DLD1 (cell line): ENCODE results near the gene OGFOD1.

ENCODE experiments used
- in situ Hi-C: cut with HindIII; loops from 2 replicates; pipeline ENCODE4 v1.10.0; 2017; ENCODE audit warnings: low sequenced_read_pairs

Gene OGFOD1

GRCh38 chr16:56450986-56451752 is at the start of gene OGFOD1, which contains the start of gene NUDT21:
TSS of gene OGFOD1 (plus strand) at chr16:56451554. CDS start at chr16:56451613, 59 bp downstream.
TSS of gene NUDT21 (minus strand) at chr16:56451332. CDS start at chr16:56451202, 130 bp downstream.
- in situ Hi-C loops, result no loop called here

- in situ Hi-C loops, result no loop called here
These were observed 45.2 kb upstream of the OGFOD1 start for GRCh38 chr16:56405977-56406672.

- in situ Hi-C loops, result no loop called here
These were observed 42.8 kb upstream of the OGFOD1 start for GRCh38 chr16:56408379-56409098.

GRCh38 chr16:56409195-56409594 is 42.2 kb upstream of the OGFOD1 start:
- in situ Hi-C loops, result no loop called here

GRCh38 chr16:56411123-56411522 is 40.2 kb upstream of the OGFOD1 start:
- in situ Hi-C loops, result no loop called here

GRCh38 chr16:56411624-56412023 is 39.7 kb upstream of the OGFOD1 start:
- in situ Hi-C loops, result no loop called here

- in situ Hi-C loops, result no loop called here
These were observed 38.0 kb upstream of the OGFOD1 start for GRCh38 chr16:56413381-56413780.

GRCh38 chr16:56414366-56414765 is 37.0 kb upstream of the OGFOD1 start:
- in situ Hi-C loops, result no loop called here

- in situ Hi-C loops, result no loop called here
These were observed 35.5 kb upstream of the OGFOD1 start for GRCh38 chr16:56415875-56416274.

GRCh38 chr16:56417138-56417537 is 34.2 kb upstream of the OGFOD1 start:
- in situ Hi-C loops, result no loop called here

GRCh38 chr16:56419740-56420548 is 31.4 kb upstream of the OGFOD1 start:
- in situ Hi-C loops, result no loop called here

GRCh38 chr16:56420613-56421012 is 30.7 kb upstream of the OGFOD1 start:
- in situ Hi-C loops, result no loop called here

GRCh38 chr16:56421313-56421712 is 30.0 kb upstream of the OGFOD1 start:
- in situ Hi-C loops, result no loop called here

- in situ Hi-C loops, result no loop called here
These were observed 29.2 kb upstream of the OGFOD1 start for GRCh38 chr16:56421976-56422669.

- in situ Hi-C loops, result no loop called here
These were observed 28.4 kb upstream of the OGFOD1 start for GRCh38 chr16:56422896-56423441.

- in situ Hi-C loops, result no loop called here
These were observed 27.6 kb upstream of the OGFOD1 start for GRCh38 chr16:56423584-56424403.

- in situ Hi-C loops, result no loop called here
These were observed 27.0 kb upstream of the OGFOD1 start for GRCh38 chr16:56424404-56424764.

GRCh38 chr16:56424791-56425438 is 26.4 kb upstream of the OGFOD1 start:
- in situ Hi-C loops, result no loop called here

GRCh38 chr16:56425439-56425832 is 25.9 kb upstream of the OGFOD1 start, which contains the start of gene AMFR:
TSS of gene AMFR (minus strand) at chr16:56425545. CDS start at chr16:56425327, 218 bp downstream.
- in situ Hi-C loops, result no loop called here
